Endodermal cell (in vitro differentiated cells): ENCODE data around the gene ACAN. TPM values are rescaled to one million over a fixed set of nuclear protein-coding genes. Genes with fewer than 3 reads are reported as not detected.

Experiments used
- DNase-seq: peaks from one replicate; pipeline ENCODE4 v3.0.0-alpha.2; 2017
- H3K27ac ChIP-seq: 2 replicates; pipeline ENCODE4 v1.5.1; 2013; ENCODE audit warnings: mild to moderate bottlenecking, low read depth, low read length, moderate library complexity
- H3K27me3 ChIP-seq: 2 replicates; pipeline ENCODE4 v1.6.1; 2013; ENCODE audit warnings: mild to moderate bottlenecking, low read length, moderate library complexity; ENCODE audit not compliant: insufficient read depth, control insufficient read depth, poor library complexity, severe bottlenecking
- H3K36me3 ChIP-seq: 2 replicates; pipeline ENCODE4 v1.7.0; 2013; ENCODE audit warnings: mild to moderate bottlenecking, low read length, moderate library complexity; ENCODE audit not compliant: control insufficient read depth, insufficient read depth
- H3K4me1 ChIP-seq: one replicate; pipeline ENCODE4 v1.7.0; 2013; ENCODE audit warnings: low read length; ENCODE audit not compliant: control insufficient read depth, insufficient read depth
- H3K4me3 ChIP-seq: 2 replicates; pipeline ENCODE4 v1.5.1; 2013; ENCODE audit warnings: mild to moderate bottlenecking, low read length, moderate library complexity
- H3K9ac ChIP-seq: 2 replicates; pipeline ENCODE4 v1.6.1; 2013; ENCODE audit warnings: mild to moderate bottlenecking, low read length, moderate library complexity; ENCODE audit not compliant: poor library complexity, severe bottlenecking; ENCODE audit errors: extremely low read depth
- H3K9me3 ChIP-seq: 2 replicates; pipeline ENCODE4 v1.6.1; 2013; ENCODE audit warnings: mild to moderate bottlenecking, low read length, moderate library complexity; ENCODE audit not compliant: control insufficient read depth
- H3K27ac Mint-ChIP-seq: 2 replicates; pipeline ENCODE4 v1.8.0; 2020; ENCODE audit warnings: mixed read lengths
- H3K27me3 Mint-ChIP-seq: 2 replicates; pipeline ENCODE4 v1.8.0; 2021; ENCODE audit warnings: mild to moderate bottlenecking, mixed read lengths; ENCODE audit not compliant: insufficient read depth
- H3K36me3 Mint-ChIP-seq: 2 replicates; pipeline ENCODE4 v1.8.0; 2020; ENCODE audit warnings: low read depth, mixed read lengths
- H3K4me1 Mint-ChIP-seq: 2 replicates; pipeline ENCODE4 v1.8.0; 2020; ENCODE audit warnings: mixed read lengths
- H3K4me3 Mint-ChIP-seq: 2 replicates; pipeline ENCODE4 v1.8.0; 2020; ENCODE audit warnings: mild to moderate bottlenecking, moderate library complexity, mixed read lengths
- H3K9me3 Mint-ChIP-seq: 2 replicates; pipeline ENCODE4 v1.8.0; 2020; ENCODE audit warnings: mild to moderate bottlenecking, mixed read lengths
- CTCF ChIP-seq: fragments of 200-600 bp; sonication (generic); conservative IDR thresholded peaks from 2 replicates; pipeline ENCODE4 v1.5.0; 2021; ENCODE audit warnings: antibody characterized with exemption, mild to moderate bottlenecking
- WGBS, 2 experiments: methylation state at CpG; one replicate each; pipeline versions ENCODE4 v1.1.5 to v1.1.7; 2013; ENCODE audit warnings: missing lambda C conversion rate in 2 of 2, mixed read lengths in 1 of 2; ENCODE audit not compliant: insufficient coverage in 1 of 2, insufficient read length in 1 of 2; 5-methylcytosine and 5-hydroxymethylcytosine counted together
- total RNA-seq, 2 donors: library from RNA; stranded (reverse); fragmentation: NEBNext Ultra II Directional in 1 of 2; extraction: Animal tissue kit (Norgen Biotek cat#: 25700) in 1 of 2; gene quantifications; 2 replicates in 1 of 2; 3 replicates in 1 of 2; pipeline ENCODE4 v1.2.1, GENCODE V29; 2021

Gene ACAN
- total RNA-seq, 2 donors from 2014 or later, result 0.38 to 0.75 TPM

- WGBS, 2 experiments, result 93 to 96% methylated on average over 6 to 12 of the region's 12 CpGs
- no peak for TF ChIP-seq CTCF
- Mint-ChIP-seq H3K4me3 (no peak overlapping the region), H3K27ac (no peak overlapping the region), H3K4me1 (peaks cover 25% of the 10 kb centered on the region), H3K9me3 (no peaks in the 10 kb centered on the region), H3K27me3 (no peaks in the 10 kb centered on the region), H3K36me3 (peaks cover 58% of the 10 kb centered on the region)
- peaks cover 45% of the 10 kb centered on the region for H3K36me3 ChIP-seq
- DNase-seq, result no peak
- H3K27me3 ChIP-seq, result no peaks in the 10 kb centered on the region
- H3K9me3 ChIP-seq, result no peaks in the 10 kb centered on the region
- no peaks in the 10 kb centered on the region for H3K4me1 ChIP-seq
- no peak overlapping the region for H3K4me3 ChIP-seq
- no peak overlapping the region for H3K9ac ChIP-seq
- H3K27ac ChIP-seq, result no peak overlapping the region
These were observed 107.0 kb downstream of the ACAN start for GRCh38 chr15:88909956-88910831.

- 10 to 15% methylated on average over 2 to 3 of the region's 5 CpGs for WGBS, 2 experiments
- Mint-ChIP-seq H3K4me3 (peak overlapping the region; percentile 76), H3K9me3 (no peaks in the 10 kb centered on the region), H3K27me3 (no peaks in the 10 kb centered on the region), H3K4me1 (peaks cover 24% of the 10 kb centered on the region), H3K36me3 (peaks cover 43% of the 10 kb centered on the region), H3K27ac (peak overlapping the region; percentile 79)
- Histone ChIP-seq H3K4me1 (no peaks in the 10 kb centered on the region), H3K4me3 (peak overlapping the region; percentile 92), H3K9ac (peak overlapping the region; percentile 86), H3K27ac (no peak overlapping the region), H3K27me3 (no peaks in the 10 kb centered on the region), H3K9me3 (no peaks in the 10 kb centered on the region), H3K36me3 (peaks cover 35% of the 10 kb centered on the region)
- peak; percentile 18 for TF ChIP-seq CTCF
- DNase-seq, result peak; percentile 89
These were observed 108.5 kb downstream of the ACAN start for GRCh38 chr15:88911766-88912118.

GRCh38 chr15:88912500-88912921 is 109.3 kb downstream of the ACAN start:
- peak overlapping the region; percentile 82 for H3K27ac ChIP-seq
- WGBS, 2 experiments, result 1 to 3% methylated on average over 12 to 20 of the region's 20 CpGs
- H3K36me3 Mint-ChIP-seq, result peaks cover 35% of the 10 kb centered on the region

More at GRCh38 chr15:88912500-88912921, 109.3 kb downstream of the ACAN start:
- Histone ChIP-seq H3K9ac (peak overlapping the region; percentile 86), H3K4me1 (no peaks in the 10 kb centered on the region), H3K27me3 (no peaks in the 10 kb centered on the region), H3K9me3 (no peaks in the 10 kb centered on the region), H3K36me3 (peaks cover 28% of the 10 kb centered on the region), H3K4me3 (peak overlapping the region; percentile 92)
- no peak for TF ChIP-seq CTCF
- DNase-seq, result peak; percentile 78
- no peaks in the 10 kb centered on the region for H3K9me3 Mint-ChIP-seq
- H3K4me3 Mint-ChIP-seq, result peak overlapping the region; percentile 76
- peaks cover 2% of the 10 kb centered on the region for H3K27me3 Mint-ChIP-seq
- peak overlapping the region; percentile 79 for H3K27ac Mint-ChIP-seq
- H3K4me1 Mint-ChIP-seq, result peaks cover 24% of the 10 kb centered on the region
